ENCODE results near the gene CISD2.
A peak's percentile ranks its signal among the peaks of the same experiment; 100 is the strongest.
"Not testable (repeated sequence)": the region's sequence is repeated elsewhere in the genome, so short reads cannot be mapped to it uniquely, and the experiment has no call there.

CISD2 gene

DNA sequence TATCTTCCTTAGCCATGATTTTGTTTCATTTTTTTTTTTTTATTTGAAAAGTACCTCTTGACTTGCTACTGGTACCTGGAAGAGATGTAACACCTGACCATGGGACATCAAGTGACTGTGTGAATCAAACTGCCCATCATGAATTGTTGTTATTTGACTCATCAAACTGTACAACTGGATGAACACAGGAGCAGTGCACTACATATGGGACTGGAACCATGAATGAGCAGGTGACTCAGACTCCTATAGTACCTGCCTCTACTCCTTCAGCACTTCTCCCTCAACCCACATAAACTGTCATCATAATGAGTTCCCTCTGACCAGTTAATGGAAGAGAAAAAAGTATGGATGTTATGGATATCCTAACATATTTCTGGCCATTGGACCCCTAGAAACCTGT is 25.5 kb upstream of the CISD2 start:
- intact Hi-C loops (cut with DNase I), result no loop called here
- no peak for DNase-seq

DNA sequence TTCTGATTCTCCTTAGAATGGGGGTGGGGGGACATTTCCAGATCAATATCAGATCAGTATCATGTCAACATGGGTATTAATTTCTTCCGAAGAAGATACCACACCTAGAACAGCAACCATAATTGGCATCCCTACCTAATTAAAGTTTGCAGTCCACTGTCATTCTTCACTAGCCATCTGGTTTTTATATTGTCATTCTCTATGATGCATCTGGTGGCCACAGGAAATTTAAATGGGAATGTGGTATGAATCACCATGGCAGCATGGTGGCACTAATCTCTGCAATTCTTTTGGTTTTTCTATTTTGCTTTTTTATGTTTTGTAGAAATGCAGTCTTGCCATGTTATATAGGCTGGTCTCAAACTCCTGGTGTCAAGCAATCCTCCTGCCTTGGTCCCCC is 24.9 kb upstream of the CISD2 start:
- intact Hi-C loops (cut with DNase I), result no loop called here
- DNase-seq, result no peak

DNA sequence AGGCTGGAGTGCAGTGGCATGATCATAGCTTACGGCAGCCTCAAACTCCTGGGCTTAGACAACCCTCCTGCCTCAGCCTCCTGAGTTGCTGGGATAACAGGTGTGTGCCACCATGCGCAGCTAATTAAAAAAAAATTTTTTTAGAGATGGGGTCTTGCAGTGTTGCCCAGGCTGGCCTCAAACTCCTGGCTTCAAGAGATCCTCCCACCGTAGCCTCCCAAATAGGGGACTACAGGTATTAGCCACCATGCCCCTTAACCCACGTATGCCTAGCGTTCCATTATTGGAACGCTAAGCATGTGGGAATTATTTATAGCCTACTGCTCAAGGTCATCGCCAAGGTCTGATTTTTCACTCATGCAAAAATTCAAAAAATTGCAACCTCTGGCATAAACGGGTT is 21.1 kb upstream of the CISD2 start:
- no peak for DNase-seq
- intact Hi-C loops (cut with DNase I), result no loop called here

DNA sequence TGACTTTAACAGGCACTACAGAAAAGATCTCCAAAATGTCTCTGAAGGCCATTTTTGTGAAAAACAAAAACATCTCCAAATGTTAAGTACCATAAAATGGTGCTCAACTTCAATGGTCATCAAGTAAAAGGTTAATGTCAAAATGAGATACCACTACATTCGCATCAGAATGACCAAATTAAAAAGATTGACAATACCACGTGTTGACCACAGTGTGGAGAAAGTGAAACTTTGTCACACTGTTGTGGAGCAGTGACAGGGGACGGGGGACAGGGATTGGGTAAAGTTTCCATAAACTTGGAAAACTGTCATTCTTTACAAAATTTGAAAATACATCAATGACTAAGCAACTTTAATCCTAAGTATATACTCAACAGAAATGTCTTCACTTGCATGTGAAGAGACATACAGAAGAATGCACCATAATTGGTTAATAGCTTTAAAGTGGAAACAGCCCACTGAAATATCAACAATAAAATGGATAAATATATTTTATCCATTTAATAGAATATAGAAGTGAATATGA is 19.1 kb upstream of the CISD2 start:
- intact Hi-C loops (cut with DNase I), result no loop called here
- no peak for DNase-seq

DNA sequence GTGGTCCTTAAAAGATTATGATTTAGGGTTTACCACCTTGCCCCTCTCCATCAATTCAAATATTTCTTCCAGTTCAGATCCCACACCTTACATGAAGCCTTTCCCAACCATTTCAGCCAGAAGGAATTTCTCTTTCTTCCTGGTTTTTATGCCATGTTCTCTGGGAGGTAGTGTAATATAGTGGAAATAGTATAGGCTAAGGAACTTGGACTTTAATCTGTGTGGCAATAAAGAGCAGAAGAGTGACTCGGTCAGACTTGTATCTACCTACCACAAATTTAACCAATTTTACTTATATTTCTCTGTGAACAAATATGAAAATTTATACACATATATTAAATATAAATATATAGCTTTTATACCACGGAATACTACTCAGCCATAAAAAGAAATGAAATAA is 18.4 kb upstream of the CISD2 start:
- DNase-seq, result no peak
- intact Hi-C loops (cut with DNase I), result no loop called here

DNA sequence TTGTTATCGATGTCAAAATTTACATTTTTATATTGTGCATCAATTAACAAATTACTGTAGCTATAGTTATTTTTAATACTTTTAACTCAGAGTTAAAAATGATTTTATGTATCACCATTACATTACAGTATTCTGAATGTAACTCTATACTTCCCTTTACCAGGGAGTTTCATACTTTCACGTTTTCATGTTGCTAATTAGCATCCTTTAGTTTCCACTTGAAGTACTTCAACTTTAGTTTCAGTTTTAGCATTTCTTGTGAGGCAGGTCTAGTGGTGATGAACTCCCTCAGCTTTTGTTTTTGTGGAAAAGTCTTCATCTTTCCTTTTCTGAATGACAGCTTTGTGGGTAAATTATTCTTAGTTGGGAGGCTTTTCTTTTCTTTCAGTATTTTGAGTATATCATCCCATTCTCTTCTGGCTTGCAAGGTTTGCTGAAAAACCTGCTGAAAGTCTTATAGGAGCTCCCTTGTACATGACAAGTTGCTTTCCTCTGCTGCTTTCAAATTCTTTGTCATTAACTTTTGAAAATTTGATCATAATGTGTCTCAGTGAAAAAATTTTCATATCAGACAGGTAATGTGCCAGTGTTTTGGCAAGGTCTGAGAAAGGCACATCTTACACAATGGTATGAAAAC is 9.8 kb upstream of the CISD2 start:
- intact Hi-C loops (cut with DNase I), result no loop called here
- DNase-seq, result no peak

DNA sequence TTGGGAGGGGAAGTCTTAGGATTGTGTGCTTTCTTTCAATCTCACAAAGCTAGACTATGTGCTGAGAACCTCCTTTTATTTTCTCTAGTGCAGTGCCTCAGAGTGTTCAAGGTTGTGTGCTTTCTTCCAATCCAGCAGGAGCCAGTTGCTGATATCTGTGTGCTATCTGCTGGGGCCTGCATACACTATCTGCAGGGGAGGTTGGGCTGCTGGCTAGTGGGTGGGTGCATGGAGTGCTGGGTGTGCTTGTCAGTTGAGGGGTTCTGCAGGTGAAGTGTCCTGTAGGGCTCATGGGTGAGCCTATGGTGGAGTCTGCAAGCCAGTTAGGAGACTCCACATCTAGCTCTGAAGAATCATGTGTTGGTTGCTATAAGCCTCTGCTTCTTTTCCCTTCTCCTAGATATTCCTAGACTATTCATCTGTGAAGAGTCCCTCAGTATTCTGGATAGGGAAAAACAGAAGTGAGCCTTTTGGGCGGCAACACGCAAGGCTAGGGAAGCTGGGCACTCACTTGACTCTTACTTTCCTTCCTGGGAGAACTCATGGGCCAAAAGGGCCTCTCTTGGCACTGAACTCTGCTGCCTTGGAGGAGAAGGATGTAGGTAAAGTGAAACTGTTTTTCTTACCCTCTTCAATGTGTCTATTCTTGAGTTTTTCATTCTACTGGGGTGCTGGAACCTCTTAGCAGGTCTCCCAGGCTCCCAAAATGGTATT is 8.0 kb upstream of the CISD2 start:
- intact Hi-C loops (cut with DNase I), result no loop called here

DNA sequence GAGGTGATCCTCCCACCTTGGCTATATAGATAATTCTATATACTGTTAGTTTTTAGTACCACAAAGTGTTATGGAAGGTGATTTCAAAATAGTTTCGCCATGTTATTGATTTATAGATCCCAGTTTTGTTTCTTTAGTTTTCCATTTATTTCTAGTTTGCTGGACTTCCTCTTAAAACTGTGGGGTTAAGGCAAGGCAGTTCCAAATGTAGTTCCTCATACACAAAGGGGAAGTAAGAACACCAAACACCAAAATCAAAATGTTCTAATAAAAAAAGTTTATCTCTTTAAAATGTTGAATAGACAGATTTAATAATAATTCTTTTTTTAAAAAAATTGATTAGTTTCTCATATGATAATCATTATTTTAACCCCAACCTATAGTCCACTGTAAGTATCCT is 6.8 kb upstream of the CISD2 start:
- intact Hi-C loops (cut with DNase I), result no loop called here
- no peak for DNase-seq

More for the DNA sequence above, 8.0 kb upstream of the CISD2 start:
- DNase-seq, result no peak

DNA sequence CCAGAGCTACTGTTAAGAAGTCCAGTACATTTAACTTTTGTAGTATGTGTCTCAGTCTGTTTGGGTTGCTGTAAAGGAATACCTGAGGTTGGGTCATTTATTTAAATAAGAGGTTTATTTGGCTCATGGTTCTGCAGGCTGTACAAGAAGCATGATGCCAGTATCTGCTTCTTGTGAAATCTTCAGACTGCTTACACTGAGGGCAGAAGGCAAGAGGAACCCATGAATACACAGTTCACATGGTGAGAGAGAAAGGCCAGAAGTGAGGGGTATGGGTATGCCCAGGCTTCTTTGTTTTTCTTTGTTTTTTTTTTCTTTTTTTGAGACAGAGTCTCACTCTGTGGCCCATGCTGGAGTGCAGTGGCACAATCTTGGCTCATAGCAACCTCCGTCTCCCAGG is 6.0 kb upstream of the CISD2 start:
- intact Hi-C loops (cut with DNase I), result no loop called here
- DNase-seq, result no peak

DNA sequence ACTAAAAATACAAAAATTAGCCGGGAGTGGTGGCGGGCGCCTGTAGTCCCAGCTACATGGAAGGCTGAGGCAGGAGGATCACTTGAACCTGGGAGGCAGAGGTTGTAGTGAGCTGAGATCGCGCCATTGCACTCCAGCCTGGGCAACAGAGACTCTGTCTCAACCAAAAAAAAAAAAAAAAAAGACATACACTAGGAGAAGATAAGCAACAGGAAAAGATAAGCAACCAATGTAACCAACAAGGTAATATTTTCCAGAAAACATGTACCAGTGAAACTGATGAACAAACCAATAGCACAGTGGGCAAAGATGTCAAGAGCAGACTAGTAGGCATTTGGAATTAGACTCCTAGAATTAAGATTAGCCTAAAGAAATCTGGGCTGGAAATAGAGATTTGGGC is 3.5 kb upstream of the CISD2 start:
- intact Hi-C loops (cut with DNase I); DNase-seq: not testable (repeated sequence)

DNA sequence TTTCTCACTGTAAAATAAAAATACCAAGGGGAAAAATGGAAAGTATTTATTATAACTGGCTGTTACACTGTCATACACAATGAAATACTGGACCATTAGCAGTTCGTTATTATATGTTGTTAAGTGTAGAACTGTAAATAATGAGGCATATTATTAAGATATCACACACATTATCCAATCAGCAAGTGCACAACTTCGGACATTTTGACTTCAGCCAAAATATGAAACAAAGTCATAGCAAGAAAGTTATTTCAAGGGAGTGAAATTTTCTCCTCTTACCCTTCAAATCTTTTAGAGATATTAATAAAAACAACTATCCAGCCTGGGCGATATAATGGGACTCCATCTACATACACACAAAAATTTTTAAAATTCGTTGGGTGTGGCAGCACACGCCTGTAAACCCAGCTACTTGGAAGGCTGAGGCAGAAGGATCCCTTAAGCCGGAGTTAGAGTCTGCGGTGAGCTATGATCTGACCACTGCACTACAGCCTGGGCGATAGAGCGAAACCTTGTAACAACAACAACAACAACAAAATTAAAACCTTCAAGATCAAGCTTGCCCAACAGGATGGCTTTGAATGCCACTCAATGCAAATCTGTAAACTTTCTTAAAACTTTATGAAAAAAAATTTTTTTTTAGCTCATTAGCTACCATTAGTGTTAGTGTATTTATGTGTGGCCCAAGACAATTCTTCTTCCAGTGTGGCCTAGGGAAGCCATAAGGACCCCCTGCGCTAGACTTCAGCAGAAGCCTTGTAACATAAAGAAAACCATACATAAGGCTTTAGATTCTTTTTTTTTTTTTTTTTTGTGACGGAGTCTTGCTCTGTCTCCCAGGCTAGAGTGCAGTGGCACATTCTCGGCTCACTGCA is 1.3 kb upstream of the CISD2 start:
- no peak for DNase-seq
- intact Hi-C loops (cut with DNase I), result loop anchor here (2.0 kb wide), 1 partner anchor 41 kb away; the partner anchor contains the start of gene UBE2D3

DNA sequence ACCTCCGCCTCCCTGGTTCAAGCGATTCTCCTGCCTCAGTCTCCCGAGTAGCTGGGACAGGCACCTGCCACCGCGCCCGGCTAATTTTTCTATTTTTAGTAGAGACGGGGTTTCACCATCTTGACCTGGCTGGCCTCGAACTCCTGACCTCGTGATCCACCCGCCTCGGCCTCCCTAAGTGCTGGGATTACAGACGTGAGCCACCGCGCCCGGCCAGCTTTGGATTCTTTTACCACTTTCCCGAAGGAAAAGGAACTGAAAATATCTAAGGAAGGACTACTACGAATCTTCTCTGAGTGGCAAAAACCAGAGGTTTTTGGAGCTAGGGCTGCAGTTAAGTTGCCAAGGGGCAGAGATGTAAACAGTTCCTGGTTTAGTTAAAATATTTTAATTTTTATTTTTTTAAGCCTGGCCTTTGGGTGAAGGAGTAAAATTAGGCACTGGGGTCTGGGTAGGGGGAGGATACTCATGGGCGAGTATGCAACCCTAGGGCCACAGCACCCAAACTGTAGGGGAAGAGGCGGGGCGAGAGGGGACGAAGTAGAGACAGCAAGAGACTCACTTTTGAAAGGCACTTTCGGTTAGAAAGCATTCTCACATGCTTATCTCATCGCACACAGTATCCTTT is 525 bp upstream of the CISD2 start:
- peak in 12 of 42 donors; percentile 2 to 35 (median 16) for DNase-seq
- intact Hi-C loops (cut with DNase I), result loop anchor here (2.0 kb wide), 1 partner anchor 41 kb away; the partner anchor contains the start of gene UBE2D3

DNA sequence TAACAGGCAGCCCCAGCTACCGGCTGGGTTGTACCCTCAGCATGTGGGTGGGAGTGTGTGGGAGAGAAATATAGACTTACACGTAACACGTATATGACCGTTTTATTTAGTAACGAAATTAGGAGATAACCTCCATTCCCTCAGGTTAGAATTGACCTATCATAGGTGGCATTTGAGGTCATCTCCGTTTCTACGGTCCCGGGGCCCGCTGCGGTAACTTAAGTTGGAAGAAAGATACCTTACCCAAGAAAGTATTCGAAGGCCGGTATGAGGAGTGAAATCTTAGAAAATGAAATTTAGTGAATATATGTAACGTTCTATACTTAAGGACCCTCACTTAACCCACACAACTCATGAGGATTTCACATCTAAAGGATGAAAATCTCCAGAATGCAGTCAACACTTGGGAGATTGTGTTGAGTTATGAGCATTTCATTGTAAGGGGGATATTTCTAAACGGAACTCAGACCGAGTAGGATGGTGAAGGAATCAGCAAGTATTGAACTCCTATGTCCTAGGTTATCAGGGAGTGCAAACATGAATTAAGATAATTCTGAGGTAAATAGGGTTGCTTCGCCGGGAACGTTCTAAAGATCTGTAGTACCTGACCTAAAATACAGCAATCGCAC is 891 bp downstream of the CISD2 start:
- peak in 9 of 42 donors; percentile 4 to 42 (median 15) for DNase-seq
- intact Hi-C loops (cut with DNase I), result loop anchor here (2.0 to 10.0 kb wide), 2 partner anchors 43 to 135 kb away; partner anchors contain the start of gene UBE2D3

DNA sequence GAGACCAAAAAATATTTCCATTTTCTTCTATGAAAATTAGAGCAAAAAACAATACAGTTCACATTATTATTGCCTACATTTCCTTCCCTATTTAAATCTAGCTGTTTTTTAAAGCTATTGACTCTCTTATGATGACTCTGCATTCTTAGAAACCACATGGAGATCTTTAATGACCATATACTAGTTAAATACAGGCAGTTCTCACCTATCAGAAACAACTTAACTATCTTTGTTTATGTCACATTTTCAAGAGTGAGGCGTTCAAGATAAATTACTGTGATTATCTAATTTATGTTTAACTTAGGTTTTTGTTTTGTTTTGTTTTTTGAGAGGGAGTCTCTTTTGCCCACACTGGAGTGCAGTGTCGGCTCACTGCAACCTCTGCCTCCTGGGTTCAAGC is 3.0 kb downstream of the CISD2 start:
- intact Hi-C loops (cut with DNase I), result loop anchor here (10.0 kb wide), 1 partner anchor 133 kb away; no protein-coding TSS in a partner anchor

DNA sequence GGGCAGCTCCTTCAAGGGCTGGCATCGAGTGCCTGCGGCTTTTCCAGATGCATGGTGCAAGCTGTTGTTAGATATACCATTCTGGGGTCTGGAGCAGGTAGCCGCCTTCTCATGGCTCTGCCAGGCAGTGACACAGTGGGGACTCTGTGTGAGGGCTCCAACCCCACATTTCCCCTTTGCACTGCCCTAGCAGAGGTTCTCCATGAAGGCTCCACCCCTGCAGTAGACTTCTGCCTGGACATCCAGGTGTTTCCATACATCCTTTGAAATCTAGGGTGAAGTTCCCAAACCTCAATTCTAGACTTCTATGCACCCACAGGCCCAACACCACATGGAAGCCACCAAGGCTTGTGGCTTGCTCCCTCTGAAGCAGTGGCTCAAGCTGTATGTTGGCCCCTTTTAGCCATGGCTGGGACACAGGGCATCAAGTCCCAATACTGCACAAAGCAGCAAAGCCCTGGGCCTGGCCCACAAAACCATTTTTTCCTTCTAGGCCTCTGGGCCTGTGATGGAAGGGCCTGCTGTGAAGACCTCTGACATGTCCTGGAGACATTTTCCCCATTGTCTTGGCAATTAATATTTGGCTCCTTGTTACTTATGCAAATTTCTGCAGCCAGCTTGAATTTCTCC is 8.8 kb downstream of the CISD2 start:
- intact Hi-C loops (cut with DNase I), result loop anchor here (10.0 kb wide), 1 partner anchor 127 kb away; no protein-coding TSS in a partner anchor
- DNase-seq, result not testable (repeated sequence)

More for the DNA sequence above, 3.0 kb downstream of the CISD2 start:
- no peak for DNase-seq

DNA sequence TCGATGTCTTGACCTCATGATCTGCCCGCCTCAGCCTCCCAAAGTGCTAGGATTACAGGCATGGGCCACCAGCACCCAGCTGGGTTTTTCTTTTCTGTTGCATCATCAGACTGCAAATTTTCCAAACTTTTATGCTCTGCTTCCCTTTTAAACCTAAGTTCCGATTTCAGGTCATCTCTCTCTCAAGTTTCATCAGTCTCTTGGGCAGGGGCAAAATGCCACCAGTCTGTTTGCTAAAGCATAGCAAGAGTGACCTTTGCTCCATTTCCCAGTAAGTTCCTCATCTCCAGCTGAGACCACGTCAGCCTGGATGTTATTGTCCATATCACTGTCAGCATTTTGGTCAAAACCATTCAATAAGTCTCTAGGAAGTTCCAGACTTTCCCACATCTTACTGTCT is 9.6 kb downstream of the CISD2 start:
- DNase-seq, result peak in 6 of 42 donors; percentile 4 to 46 (median 16)
- intact Hi-C loops (cut with DNase I), result loop anchor here (10.0 kb wide), 1 partner anchor 126 kb away; no protein-coding TSS in a partner anchor

DNA sequence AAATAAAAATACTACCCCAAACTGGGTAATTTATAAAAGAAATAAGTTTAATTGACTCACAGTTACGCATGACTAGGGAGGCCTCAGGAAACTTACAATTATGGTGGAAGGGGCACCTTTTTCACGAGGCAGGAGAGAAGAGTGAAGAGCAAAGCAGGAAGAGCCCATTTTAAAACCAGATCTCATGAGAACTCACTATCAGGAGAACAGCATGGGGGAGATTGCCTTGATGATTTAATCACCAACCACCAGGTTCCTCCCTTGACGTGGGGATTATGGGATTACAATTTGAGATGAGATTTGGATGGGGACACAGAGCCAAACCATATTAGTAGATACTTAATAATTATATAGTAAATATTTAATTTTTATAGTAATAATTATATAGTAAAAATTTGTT is 10.1 kb downstream of the CISD2 start:
- intact Hi-C loops (cut with DNase I), result loop anchor here (10.0 kb wide), 1 partner anchor 126 kb away; no protein-coding TSS in a partner anchor
- DNase-seq, result no peak

DNA sequence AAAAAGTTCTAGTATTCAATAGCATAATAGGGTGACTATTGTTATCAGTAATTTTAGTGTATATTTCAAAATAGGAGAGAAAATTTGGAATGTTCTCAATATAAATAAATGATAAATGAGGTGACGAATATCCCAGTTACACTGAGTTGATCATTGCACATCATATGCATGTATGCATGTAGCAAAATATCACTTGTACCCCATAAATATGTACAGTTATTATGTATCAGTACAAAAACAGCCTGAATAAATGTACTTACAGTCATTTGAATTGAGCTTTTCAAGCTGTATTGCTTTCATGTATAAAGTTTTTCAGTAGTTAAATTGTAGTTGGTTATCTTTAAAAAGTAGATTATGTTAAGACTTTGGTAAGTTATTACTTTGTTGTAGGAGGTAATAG is 12.6 kb downstream of the CISD2 start:
- intact Hi-C loops (cut with DNase I), result no loop called here
- DNase-seq, result no peak
